HG03064 (cell line): ENCODE results near the gene KLC3.
"Not testable (repeated sequence)": the region's sequence is repeated elsewhere in the genome, so short reads cannot be mapped to it uniquely, and the experiment has no call there.

Experiments
- ATAC-seq: cut with Tn5 transposase; IDR thresholded peaks from one replicate; pipeline ENCODE4 v1.9.1; 2021; ENCODE audit warnings: low read depth; ENCODE audit not compliant: unreplicated experiment

The KLC3 gene

DNA sequence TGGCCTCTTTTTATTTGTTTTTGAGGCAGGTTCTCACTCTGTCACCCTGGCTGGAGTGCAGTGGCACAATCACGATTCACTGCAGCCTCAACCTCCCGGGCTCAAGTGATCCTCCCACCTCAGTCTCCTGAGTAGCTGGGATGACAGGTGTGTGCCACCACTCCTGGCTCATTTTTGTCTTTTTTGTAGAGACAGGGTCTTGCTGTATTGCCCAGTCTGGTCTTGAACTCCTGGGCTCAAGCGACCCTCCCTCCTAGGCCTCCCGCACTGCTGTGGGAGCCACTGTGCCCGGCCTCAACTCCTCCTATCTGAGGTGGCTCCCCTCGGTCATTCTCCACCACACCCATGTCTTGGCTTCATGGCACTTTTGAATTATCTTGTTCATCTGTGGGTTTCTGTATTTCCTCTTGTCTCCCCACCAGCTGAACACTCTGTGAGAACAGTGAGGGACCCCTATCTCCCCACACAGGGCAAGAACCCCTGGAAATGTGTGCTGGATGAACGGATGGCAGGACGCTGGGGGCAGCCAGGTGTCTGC, 25.8 kb upstream of the KLC3 start:
- no peak for ATAC-seq

- no peak for ATAC-seq
Measured at GRCh38 chr19:45315304-45315703, 25.2 kb upstream of the KLC3 start.

DNA sequence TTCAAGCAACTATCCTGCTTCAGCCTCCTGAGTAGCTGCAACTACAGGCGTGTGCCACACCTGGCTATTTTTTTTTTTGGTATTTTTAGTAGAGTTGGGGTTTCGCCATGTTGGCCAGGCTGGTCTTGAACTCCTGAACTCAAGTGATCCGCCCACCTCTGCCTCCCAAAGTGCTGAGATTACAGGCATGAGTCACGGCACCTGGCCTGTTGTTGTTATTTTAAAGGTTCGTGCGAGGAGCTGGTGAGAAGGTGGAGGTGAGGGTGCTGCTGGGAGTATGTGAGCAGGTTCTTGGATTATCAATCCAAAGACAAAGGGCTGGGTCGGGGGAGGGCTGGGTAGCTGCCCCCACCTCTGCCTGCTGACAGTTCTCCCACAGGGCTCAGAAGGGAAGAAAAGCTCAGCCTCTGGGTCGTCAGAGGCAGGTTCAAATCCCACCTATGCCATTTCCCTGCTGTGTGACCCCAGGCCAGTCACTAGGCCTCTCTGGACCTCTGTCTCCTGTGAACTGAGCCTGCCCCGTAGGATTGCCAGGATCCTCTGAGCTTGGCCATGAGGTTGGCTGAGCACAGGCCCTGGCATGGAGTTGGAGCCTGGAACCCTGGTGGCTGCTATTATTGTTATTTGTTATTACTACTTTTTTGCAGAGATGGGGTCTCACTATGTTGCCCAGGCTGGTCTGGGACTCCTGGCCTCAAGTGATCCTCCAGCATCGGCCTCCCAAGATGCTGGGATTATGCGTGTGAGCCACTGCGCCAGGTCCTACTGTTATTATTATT, 19.4 kb upstream of the KLC3 start:
- ATAC-seq: no peak

GRCh38 chr19:45321848-45322247, 18.7 kb upstream of the KLC3 start:
- ATAC-seq: no peak

GRCh38 chr19:45322311-45322710, 18.2 kb upstream of the KLC3 start:
- ATAC-seq: no peak

GRCh38 chr19:45322744-45323281, 17.7 kb upstream of the KLC3 start, which contains the start of gene CKM:
Gene CKM (minus strand): TSS chr19:45322875. CDS start chr19:45319713, 3,162 bp downstream.
- ATAC-seq: no peak

- no peak for ATAC-seq
Measured at GRCh38 chr19:45323671-45324081, 16.9 kb upstream of the KLC3 start.

DNA sequence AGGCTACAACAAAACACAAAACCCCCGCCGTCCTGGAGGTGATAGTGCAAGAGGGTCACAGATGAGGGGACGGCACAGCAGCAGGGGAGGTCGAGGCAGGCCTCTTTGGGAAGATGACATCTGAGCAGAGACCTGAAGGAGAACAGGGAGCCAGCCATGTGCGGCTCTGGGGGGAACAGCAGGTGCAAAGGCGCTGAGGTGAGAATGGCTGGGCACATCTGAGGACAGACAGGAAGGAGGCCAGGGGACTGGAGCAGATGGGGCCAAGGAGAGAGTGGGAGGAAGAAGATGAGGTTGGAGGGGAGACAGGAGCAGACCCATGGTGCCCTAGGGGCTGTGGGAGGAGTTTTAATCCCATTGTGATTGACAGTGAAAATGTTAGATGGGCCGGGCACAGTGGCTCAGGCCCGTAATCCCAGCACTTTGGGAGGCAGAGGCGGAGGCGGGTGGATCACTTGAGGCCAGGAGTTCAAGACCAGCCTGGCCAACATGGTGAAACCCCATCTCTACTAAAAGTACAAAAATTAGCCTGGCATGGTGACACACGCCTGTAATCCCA, 16.1 kb upstream of the KLC3 start:
- no peak for ATAC-seq

DNA sequence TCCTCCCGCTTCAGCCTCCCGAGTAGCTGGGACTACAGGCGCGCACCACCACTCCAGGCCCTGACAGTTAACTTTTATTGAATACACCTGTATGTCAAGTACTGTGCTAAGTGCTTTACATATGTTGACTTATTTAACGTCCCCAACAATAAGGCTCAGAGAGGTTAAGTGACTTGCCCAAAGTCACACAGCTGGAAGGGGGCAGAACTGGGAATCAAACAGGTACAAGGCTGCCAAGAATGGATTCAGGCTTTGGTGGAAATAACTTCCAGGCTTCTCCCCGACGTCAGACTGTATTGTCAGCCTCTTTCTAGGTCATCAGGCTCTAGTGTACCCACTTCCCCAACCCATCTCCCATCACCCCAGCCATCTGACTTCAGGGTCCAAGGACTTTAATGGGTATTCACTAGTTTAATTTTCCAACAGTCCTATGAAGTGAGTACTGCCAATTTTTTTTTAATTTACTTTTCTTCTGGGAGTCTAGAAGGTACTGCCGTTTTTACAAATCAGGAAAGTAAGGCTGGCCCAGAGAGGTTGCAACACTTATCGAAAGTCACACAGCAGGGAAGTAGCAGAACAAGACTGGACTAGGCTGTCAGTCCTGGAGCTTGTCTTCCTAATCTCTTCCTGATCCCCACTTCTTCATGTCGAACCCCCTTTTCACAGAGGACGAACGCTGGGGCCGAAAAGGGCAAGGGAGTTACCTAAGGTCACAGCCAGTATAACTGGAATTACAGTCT, 13.0 kb upstream of the KLC3 start:
- ATAC-seq: no peak

- no peak for ATAC-seq
Measured at GRCh38 chr19:45331411-45331810, 9.1 kb upstream of the KLC3 start.

DNA sequence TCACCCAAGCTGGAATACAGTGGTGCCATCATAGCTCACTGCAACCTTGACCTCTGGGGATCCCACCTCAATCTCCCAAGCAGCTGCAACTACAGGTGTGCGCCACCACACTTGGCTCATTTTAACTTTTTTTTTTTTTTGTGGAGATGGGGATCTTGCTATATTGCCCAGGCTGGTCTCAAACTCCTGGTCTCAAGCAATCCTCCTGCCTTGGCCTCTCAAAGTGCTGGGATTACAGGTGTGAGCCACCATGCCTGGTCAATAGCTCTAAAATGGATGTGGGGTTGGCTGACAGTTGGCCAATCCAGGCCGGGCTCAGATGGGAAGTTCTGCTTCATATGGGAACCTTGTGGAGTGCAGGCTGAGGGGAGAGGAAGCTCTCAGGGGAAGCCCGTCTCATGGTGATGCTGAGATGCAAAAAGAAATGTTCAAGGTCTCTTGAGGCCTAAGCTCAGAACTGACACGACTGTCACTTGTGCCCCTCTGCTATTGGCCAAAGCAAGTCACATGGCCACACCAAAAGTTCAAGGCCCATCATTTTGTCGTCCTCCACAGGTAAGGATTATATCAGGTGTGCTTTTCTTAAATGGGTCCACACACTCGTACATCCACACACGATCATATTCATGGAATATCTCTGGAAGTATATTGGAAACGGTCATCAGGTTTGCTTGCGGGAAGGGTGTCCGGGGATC, 6.8 kb upstream of the KLC3 start:
- no peak for ATAC-seq

- not testable (repeated sequence) for ATAC-seq
Measured at GRCh38 chr19:45334881-45335280, 5.7 kb upstream of the KLC3 start.

- no peak for ATAC-seq
Measured at GRCh38 chr19:45336696-45337251, 3.8 kb upstream of the KLC3 start.

DNA sequence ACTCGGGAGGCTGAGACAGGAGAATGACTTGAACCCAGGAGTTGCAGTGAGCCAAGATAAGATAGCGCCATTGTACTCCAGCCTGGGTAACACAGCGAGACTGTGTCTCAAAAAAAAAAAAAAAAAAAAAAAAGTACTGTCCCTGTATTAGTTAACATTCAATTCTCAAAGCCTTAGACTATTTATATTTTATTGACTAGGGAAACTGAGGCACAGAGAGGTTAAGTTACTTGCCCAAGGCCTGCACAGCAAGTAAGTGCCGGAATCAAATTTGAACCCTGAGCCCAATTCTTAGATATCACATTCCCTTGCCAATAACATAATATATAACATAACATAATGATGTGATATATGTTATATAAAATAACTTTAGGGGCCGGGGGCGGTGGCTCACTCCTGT, 921 bp upstream of the KLC3 start:
- no peak for ATAC-seq

GRCh38 chr19:45340899-45341453, 426 bp downstream of the KLC3 start:
- no peak for ATAC-seq

DNA sequence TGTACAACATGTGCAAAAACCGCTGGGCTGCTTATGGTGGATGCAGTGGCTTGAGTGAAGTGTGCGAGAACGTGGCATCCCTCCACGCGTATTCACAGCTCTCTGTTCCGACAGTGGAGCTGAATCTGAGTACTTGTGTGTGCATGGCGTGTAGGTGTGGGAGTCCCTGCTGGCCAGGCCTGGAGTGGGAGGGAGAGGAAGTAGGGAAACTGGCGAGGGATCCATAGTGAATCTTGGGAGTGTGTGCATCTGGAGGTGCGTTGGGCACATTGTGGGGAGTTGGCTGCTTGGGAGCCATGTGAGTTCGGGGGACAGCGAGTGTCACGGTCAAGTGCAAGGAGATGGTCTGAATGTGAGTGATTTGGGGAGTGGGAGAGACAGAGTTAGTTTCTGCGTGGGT, 2.4 kb downstream of the KLC3 start:
- no peak for ATAC-seq

DNA sequence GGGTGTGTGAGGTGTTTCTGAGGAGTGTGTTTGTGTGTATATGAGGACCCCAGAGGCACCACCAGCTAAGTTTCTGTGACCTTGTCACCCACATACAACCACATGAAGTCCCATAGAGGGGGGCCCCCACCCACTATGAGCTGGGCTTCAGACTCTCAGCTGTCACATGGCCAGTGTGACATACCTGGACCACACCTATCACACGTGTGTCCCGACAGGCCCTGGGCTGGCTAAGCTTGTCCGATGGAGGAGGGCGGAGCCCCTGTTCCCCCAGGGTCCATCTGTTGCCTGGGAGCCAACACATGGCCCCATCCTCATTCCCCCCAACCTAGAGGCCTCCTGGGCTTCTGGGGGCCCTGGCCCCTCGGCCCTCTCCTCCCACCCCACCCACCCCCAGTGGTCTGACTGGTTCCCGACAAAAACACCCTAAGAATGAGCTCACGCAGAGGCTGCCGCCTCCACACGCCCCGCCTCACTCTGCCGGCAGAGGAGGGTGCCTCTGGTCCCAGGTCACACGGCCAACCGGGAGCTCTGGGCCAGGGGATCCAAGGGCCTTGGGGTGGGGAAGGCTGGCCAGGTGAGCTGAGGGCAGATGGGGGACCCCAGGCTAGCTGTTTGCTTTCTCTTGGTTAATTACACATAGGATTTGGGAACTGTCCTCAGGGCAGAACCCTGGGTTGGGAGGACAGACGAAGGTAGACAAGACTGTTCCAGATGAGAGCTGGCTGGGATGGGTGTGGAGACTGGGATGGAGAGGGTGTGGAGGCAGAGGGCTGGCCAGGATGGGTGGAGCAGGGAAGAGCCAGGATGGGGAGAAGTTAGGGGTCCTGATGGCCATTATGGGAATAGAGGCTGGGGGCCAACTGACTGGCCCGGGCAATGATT, 4.3 kb downstream of the KLC3 start:
- ATAC-seq: no peak

- ATAC-seq: no peak
Measured at GRCh38 chr19:45345506-45345860, 4.9 kb downstream of the KLC3 start.

- ATAC-seq: no peak
Measured at GRCh38 chr19:45346449-45346848, 5.9 kb downstream of the KLC3 start.
